Measurements from ENCODE around the gene CACNA1C. TPM values are rescaled to one million over a fixed set of nuclear protein-coding genes. Genes with fewer than 3 reads are reported as not detected.

Gene CACNA1C
- total RNA-seq, 1 experiment from 2014 or later: 0.57 TPM

GRCh38 chr12:2449586-2449985 is 396.8 kb downstream of the CACNA1C start:
- DNase-seq (ENCODE audit: low read depth): no peak

- no peak for DNase-seq (ENCODE audit: low read depth)
These were observed 397.8 kb downstream of the CACNA1C start for GRCh38 chr12:2450553-2450952.

GRCh38 chr12:2451025-2451424 is 398.2 kb downstream of the CACNA1C start:
- DNase-seq (ENCODE audit: low read depth): no peak

GRCh38 chr12:2451497-2451896 is 398.7 kb downstream of the CACNA1C start:
- no peak for DNase-seq (ENCODE audit: low read depth)

GRCh38 chr12:2453076-2453760 is 400.4 kb downstream of the CACNA1C start:
- no peak for DNase-seq (ENCODE audit: low read depth)

- DNase-seq (ENCODE audit: low read depth): no peak
These were observed 400.9 kb downstream of the CACNA1C start for GRCh38 chr12:2453761-2454090.

- DNase-seq (ENCODE audit: low read depth): no peak
These were observed 401.9 kb downstream of the CACNA1C start for GRCh38 chr12:2454601-2455177.

GRCh38 chr12:2455410-2455809 is 402.6 kb downstream of the CACNA1C start:
- no peak for DNase-seq (ENCODE audit: low read depth)

- DNase-seq (ENCODE audit: low read depth): no peak
These were observed 403.5 kb downstream of the CACNA1C start for GRCh38 chr12:2456122-2456812.

GRCh38 chr12:2456813-2457186 is 404.0 kb downstream of the CACNA1C start:
- DNase-seq (ENCODE audit: low read depth): no peak

GRCh38 chr12:2457215-2457932 is 404.6 kb downstream of the CACNA1C start:
- no peak for DNase-seq (ENCODE audit: low read depth)

GRCh38 chr12:2457933-2458414 is 405.2 kb downstream of the CACNA1C start:
- DNase-seq (ENCODE audit: low read depth): no peak

GRCh38 chr12:2460051-2460670 is 407.4 kb downstream of the CACNA1C start:
- DNase-seq (ENCODE audit: low read depth): no peak

- DNase-seq (ENCODE audit: low read depth): no peak
These were observed 408.3 kb downstream of the CACNA1C start for GRCh38 chr12:2461046-2461445.

- no peak for DNase-seq (ENCODE audit: low read depth)
These were observed 408.9 kb downstream of the CACNA1C start for GRCh38 chr12:2461645-2462044.

GRCh38 chr12:2462087-2462486 is 409.3 kb downstream of the CACNA1C start:
- DNase-seq (ENCODE audit: low read depth): no peak

GRCh38 chr12:2463719-2464118 is 410.9 kb downstream of the CACNA1C start:
- DNase-seq (ENCODE audit: low read depth): no peak

- no peak for DNase-seq (ENCODE audit: low read depth)
These were observed 412.9 kb downstream of the CACNA1C start for GRCh38 chr12:2465681-2466080.

GRCh38 chr12:2466211-2466610 is 413.4 kb downstream of the CACNA1C start:
- no peak for DNase-seq (ENCODE audit: low read depth)

- DNase-seq (ENCODE audit: low read depth): no peak
These were observed 414.8 kb downstream of the CACNA1C start for GRCh38 chr12:2467447-2468195.

- no peak for DNase-seq (ENCODE audit: low read depth)
These were observed 423.2 kb downstream of the CACNA1C start for GRCh38 chr12:2475984-2476383.
